Calu3 (cell line): ENCODE measurements around the gene SNX11. TPM values are rescaled to one million over a fixed set of nuclear protein-coding genes. Genes with fewer than 3 reads are reported as not detected.

ENCODE experiments used
- BruUV-seq: library from RNA; stranded (reverse); fragments of 400-500 nt; replicated peaks from 2 replicates; lab custom pipeline; 2021; lab: Mats Ljungman, UMichigan
- CTCF ChIA-PET: fragments of 300-600 bp; sonication (Branson Sonifier 250); formaldehyde crosslinking; loops from one replicate; lab custom pipeline; 2022; ENCODE audit warnings: antibody characterized with exemption; lab: Charles Lee
- DNase-seq: peaks from one replicate; pipeline ENCODE4 v3.0.0; 2022
- H3K27ac Mint-ChIP-seq: one replicate; pipeline ENCODE4 v1.8.0; 2022; ENCODE audit warnings: mixed read lengths; ENCODE audit not compliant: unreplicated experiment
- H3K27me3 Mint-ChIP-seq: one replicate; pipeline ENCODE4 v1.8.0; 2022; ENCODE audit warnings: mixed read lengths; ENCODE audit not compliant: unreplicated experiment
- H3K36me3 Mint-ChIP-seq: one replicate; pipeline ENCODE4 v1.8.0; 2022; ENCODE audit warnings: mild to moderate bottlenecking, moderate library complexity, mixed read lengths; ENCODE audit not compliant: insufficient read depth, unreplicated experiment
- H3K4me1 Mint-ChIP-seq: one replicate; pipeline ENCODE4 v1.8.0; 2022; ENCODE audit warnings: mild to moderate bottlenecking, low read depth, mixed read lengths; ENCODE audit not compliant: unreplicated experiment
- H3K4me3 Mint-ChIP-seq: one replicate; pipeline ENCODE4 v1.8.0; 2022; ENCODE audit warnings: mild to moderate bottlenecking, low read depth, moderate library complexity, mixed read lengths; ENCODE audit not compliant: unreplicated experiment
- H3K9me3 Mint-ChIP-seq: one replicate; pipeline ENCODE4 v1.8.0; 2022; ENCODE audit warnings: low read depth, mixed read lengths; ENCODE audit not compliant: unreplicated experiment
- CTCF ChIP-seq: fragments of 200-600 bp; IDR thresholded peaks from one replicate; pipeline ENCODE4 v1.8.0; 2022; ENCODE audit warnings: antibody characterized with exemption; ENCODE audit not compliant: unreplicated experiment
- intact Hi-C: fragments of 100-400 bp; cut with micrococcal nuclease; formaldehyde crosslinking; loops from one replicate; pipeline ENCODE4 v1.10.0; 2022; ENCODE audit not compliant: unreplicated experiment
- total RNA-seq: library from RNA; stranded (reverse); gene quantifications from 2 replicates; pipeline ENCODE4 v1.2.3, GENCODE V29; 2022

The SNX11 gene
- total RNA-seq, 1 experiment from 2014 or later = 29.4 TPM

GRCh38 chr17:48132385-48132784, 24.8 kb downstream of the SNX11 start:
- DNase-seq = no peak
- BruUV-seq = no TSS peak
- no peak overlapping the region for H3K4me3 Mint-ChIP-seq
- intact Hi-C loops = no loop called here
- TF ChIP-seq CTCF = no peak
- no peaks in the 10 kb centered on the region for H3K9me3 Mint-ChIP-seq
- no peaks in the 10 kb centered on the region for H3K27me3 Mint-ChIP-seq
- H3K27ac Mint-ChIP-seq = no peak overlapping the region
- CTCF ChIA-PET = interaction anchor here (2.0 kb wide), 1 partner anchor 107 kb away, joined by 17 read pairs; no protein-coding TSS in a partner anchor
- peaks cover 4% of the 10 kb centered on the region for H3K4me1 Mint-ChIP-seq
- peaks cover 1% of the 10 kb centered on the region for H3K36me3 Mint-ChIP-seq

GRCh38 chr17:48134912-48135480, 27.4 kb downstream of the SNX11 start:
- Mint-ChIP-seq H3K27ac (no peak overlapping the region), H3K4me1 (no peaks in the 10 kb centered on the region), H3K4me3 (no peak overlapping the region), H3K9me3 (no peaks in the 10 kb centered on the region), H3K27me3 (peaks cover 6% of the 10 kb centered on the region), H3K36me3 (no peaks in the 10 kb centered on the region)
- intact Hi-C loops = no loop called here
- no peak for TF ChIP-seq CTCF
- CTCF ChIA-PET = interaction anchor here (0.6 to 1.0 kb wide), 2 partner anchors 110 to 479 kb away, joined by 3 read pairs; no protein-coding TSS in a partner anchor
- DNase-seq = no peak
- no TSS peak for BruUV-seq

- Mint-ChIP-seq H3K4me1 (no peaks in the 10 kb centered on the region), H3K36me3 (no peaks in the 10 kb centered on the region)
Measured at GRCh38 chr17:48137656-48138055, 30.1 kb downstream of the SNX11 start.

GRCh38 chr17:48139944-48140343, 32.4 kb downstream of the SNX11 start:
- CTCF ChIA-PET = interaction anchor here (0.6 to 2.1 kb wide), 3 partner anchors 9 to 193 kb away, joined by 3 to 5 read pairs (median 3); no protein-coding TSS in a partner anchor
- TF ChIP-seq CTCF = no peak

More at GRCh38 chr17:48137656-48138055, 30.1 kb downstream of the SNX11 start:
- no peak for TF ChIP-seq CTCF
- CTCF ChIA-PET = interaction anchor here (1.0 kb wide), 1 partner anchor 112 kb away, joined by 5 read pairs; no protein-coding TSS in a partner anchor
- H3K4me3 Mint-ChIP-seq = no peak overlapping the region
- intact Hi-C loops = no loop called here
- no peak for DNase-seq
- H3K9me3 Mint-ChIP-seq = no peaks in the 10 kb centered on the region
- H3K27ac Mint-ChIP-seq = no peak overlapping the region
- peaks cover 14% of the 10 kb centered on the region for H3K27me3 Mint-ChIP-seq
- no TSS peak for BruUV-seq

More at GRCh38 chr17:48139944-48140343, 32.4 kb downstream of the SNX11 start:
- no peaks in the 10 kb centered on the region for H3K4me1 Mint-ChIP-seq
- H3K9me3 Mint-ChIP-seq = no peaks in the 10 kb centered on the region
- no peaks in the 10 kb centered on the region for H3K36me3 Mint-ChIP-seq
- no TSS peak for BruUV-seq
- intact Hi-C loops = no loop called here
- DNase-seq = no peak
- H3K4me3 Mint-ChIP-seq = no peak overlapping the region
- no peak overlapping the region for H3K27ac Mint-ChIP-seq
- H3K27me3 Mint-ChIP-seq = peaks cover 14% of the 10 kb centered on the region
